HG03135 (cell line): Measurements from ENCODE around the gene GJD3.
"Not testable (repeated sequence)": the region's sequence is repeated elsewhere in the genome, so short reads cannot be mapped to it uniquely, and the experiment has no call there.

Experiments used
- ATAC-seq: cut with Tn5 transposase; IDR thresholded peaks from one replicate; pipeline ENCODE4 v1.9.1; 2021; ENCODE audit warnings: mild to moderate bottlenecking, moderate library complexity; ENCODE audit not compliant: unreplicated experiment

GJD3 gene

DNA sequence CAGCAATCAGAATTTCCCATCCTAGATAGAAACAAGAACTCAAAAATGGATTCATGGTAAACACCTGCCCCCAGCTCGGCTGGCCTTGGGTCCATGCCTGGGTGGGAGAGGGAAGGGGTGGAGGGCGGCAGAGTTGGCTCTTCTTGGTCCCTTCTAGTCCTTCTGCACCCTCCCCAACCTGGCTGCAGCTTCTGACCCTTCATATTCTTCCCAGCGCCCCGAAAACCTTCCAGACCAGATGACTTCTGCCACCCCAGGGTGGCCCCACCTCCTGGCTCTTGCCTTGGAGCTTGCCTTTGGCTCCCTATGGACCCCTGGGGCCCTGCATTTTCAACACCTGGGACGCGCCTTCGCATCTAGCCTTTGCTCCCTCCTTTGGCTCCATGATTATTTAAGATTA lies 5.4 kb upstream of the GJD3 start:
- no peak for ATAC-seq

GRCh38 chr17:40367728-40368127 lies 3.2 kb upstream of the GJD3 start:
- ATAC-seq: not testable (repeated sequence)

GRCh38 chr17:40366861-40367518 lies 2.5 kb upstream of the GJD3 start:
- no peak for ATAC-seq

GRCh38 chr17:40366076-40366860 lies 1.7 kb upstream of the GJD3 start:
- no peak for ATAC-seq

DNA sequence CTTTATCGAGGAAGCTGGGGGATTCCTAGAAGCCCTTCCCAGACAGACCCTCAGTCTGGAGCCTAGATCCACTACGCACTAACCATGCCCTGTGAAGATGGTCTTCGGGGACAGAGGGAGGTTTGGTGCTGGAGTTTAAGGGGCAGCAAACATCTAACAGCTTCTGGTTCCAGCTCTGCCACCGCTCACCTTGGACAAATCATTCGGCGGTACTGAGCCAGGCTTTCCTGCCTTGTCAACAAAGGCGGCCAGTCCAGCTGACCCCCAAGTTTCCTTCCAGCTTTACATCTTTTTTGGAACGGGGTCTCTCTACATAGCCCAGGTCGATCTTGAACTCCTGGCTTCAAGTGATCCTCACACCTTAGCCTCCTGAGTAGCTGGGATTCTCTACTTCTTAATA lies 369 bp upstream of the GJD3 start:
- ATAC-seq: no peak

DNA sequence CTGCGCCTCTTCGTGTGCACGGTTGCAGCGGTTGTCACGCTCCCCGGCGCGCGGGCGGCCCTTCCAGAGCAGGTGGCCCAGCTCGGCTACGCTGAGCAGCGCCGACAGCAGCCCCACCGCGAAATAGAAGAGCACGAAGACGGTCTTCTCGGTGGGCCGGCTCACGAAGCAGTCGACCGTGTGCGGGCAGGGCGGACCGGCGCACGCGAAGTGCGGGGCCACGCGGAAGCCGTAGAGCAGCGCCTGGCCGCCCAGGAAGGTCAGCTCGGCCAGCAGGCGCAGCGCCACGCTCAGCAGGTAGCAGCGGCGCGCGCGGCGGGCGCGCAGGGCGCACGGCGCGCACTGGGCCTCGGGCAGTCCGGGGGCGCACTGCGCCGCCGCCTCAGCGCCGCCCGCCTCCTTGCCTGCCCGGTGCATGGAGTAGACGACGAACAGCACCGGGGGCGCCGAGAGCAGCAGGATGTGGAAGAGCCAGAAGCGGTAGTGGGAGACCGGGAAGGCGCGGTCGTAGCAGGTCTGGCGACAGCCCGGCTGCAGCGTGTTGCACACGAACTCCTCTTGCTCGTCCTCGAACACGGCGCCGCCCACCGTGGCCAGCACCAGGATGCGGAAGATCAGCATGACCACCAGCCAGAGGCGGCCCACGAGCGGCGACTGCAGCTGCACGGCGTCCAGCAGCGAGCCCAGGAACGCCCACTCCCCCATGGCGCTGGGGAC lies 1.3 kb downstream of the GJD3 start:
- ATAC-seq: peak; percentile 23

GRCh38 chr17:40362696-40363110 lies 1.8 kb downstream of the GJD3 start:
- peak; percentile 62 for ATAC-seq

GRCh38 chr17:40361925-40362695 lies 2.4 kb downstream of the GJD3 start:
- ATAC-seq: no peak

DNA sequence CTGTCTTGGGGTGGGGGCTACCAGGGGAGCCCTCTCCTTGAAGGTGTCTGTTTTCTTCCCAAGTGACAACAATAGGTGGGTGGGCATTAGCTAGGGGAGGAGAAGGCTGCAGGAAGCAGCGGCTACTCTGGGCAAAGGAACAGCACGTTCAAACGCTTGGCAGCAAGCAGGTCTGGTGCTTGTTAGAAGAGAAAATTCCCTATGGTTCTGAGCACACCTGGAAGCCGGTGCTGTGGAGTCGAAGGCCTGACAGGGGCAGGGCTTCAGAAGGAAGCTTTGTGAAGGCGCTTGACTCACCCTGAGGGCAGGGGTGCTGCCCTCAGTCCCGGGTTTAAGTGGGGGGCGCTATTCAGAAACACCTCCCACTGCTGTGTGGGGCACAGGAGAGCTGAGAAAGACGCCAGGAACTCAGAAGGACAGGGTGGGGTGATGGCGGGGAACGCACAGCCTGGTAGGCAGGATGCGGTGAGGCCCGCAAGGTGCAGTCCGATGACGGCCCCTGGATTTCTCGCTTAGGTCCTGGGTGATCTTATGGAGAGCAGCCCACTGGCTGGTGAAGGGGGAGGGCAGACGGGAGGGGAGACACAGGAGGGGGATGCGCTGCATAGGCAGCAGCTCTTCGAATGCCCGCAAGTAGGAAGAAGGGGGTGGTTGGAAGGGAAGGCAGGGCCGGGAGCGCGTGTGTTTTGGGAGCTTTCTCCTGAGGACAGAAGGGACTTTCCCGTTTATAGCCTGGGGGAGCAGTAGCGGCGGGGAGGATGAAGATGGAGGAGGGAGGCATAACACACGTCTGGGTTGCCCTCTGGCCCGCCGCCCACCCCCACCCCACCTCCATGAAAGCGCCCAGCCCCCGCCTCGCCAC lies 3.2 kb downstream of the GJD3 start:
- ATAC-seq: no peak

DNA sequence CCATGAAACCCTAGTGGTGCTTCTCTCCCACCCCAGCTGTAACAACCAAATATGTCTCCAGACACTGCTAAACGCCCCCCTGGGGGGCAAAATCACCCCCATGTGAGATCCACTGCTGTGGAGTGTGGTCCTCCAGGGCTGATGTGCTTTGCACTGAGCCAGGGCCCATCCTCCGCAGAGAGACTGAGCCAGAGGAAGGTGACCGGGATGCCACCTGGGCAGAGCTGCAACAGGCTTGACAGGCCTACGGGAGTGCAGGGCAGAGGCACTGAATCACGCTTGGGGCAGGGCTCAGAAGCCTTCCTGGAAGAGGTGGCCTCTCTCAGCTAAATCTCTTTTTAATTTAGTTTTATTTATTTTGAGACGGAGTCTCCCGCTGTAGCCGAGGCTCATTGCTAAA lies 4.4 kb downstream of the GJD3 start:
- no peak for ATAC-seq

- no peak for ATAC-seq
These were observed 6.1 kb downstream of the GJD3 start for GRCh38 chr17:40358323-40359038.

GRCh38 chr17:40356990-40357881 lies 7.3 kb downstream of the GJD3 start:
- ATAC-seq: no peak

GRCh38 chr17:40355804-40356758 lies 8.5 kb downstream of the GJD3 start:
- ATAC-seq: no peak

DNA sequence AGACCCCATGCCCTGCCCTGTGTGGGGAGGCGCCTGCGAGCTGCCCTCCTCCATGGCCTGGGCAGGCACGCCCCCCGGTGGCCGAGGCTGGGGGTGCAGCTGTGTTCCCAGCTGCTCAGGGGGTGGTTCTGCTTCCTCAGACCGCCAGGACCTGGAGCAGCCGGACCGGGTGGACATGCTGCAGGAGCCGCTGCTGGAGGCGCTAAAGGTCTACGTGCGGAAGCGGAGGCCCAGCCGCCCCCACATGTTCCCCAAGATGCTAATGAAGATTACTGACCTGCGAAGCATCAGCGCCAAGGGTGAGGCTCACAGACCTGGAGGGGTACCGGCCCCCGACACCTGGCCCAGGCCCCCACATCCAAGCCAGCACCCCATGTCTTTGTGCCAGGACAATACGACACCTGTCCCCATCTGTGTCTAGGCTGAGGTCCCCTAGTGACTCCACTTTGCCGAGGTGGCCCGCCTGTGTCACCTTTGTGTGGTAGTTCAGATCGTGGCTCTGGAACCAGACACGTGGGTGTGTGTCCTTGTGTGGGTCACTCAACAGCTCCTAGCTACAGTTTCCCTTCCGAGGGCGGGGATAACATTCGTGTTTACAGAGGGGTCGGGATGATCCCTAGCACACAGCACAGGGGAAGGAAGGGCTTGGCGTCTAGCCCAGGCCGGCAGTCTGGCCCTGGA lies 9.3 kb downstream of the GJD3 start:
- ATAC-seq: no peak

DNA sequence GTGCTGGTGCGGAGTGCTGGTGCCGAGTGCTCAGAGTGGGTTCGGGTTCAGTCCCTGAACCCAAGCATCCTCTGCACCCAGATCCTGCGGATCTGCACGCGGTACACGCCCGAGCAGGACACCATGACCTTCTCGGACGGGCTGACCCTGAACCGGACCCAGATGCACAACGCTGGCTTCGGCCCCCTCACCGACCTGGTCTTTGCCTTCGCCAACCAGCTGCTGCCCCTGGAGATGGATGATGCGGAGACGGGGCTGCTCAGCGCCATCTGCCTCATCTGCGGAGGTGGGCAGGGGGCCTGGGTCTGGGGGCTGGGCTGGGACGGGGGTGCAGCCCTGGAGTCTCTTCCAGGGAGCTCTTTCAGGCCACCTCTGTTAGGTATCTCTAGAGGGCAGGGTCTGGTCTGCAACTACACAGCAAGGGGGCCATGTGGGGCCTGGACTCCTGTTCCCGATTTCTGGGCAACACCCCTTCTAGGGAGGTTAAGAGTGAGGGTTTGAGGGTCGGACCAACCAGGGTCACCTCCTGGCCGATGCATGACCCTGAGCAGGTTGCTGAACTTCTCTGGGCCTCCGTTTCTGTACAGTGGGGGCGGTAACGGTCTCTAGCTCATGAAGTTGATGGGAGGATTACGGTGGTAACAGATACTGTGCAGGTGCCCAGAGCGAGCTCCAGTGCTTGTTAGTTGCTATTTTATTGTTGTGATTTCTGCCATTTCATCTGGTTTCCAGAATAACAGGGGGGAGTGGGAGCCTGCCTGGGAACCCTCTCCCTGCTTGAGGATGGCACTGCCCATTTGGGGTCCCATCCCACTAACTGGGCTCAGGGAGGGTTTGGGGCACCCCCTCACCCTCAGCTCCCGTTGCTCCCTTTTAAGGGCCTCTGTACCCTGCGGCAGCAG lies 10.1 kb downstream of the GJD3 start:
- ATAC-seq: no peak
